NCI-H2081 treated with DMSO at 0.1 percent for 48 hours (cell line): ENCODE measurements around the gene ENOX1.

Experiments
- DNase-seq: peaks from one replicate; lab custom pipeline; 2025; lab: John Stamatoyannopoulos, UW

The ENOX1 gene

DNA sequence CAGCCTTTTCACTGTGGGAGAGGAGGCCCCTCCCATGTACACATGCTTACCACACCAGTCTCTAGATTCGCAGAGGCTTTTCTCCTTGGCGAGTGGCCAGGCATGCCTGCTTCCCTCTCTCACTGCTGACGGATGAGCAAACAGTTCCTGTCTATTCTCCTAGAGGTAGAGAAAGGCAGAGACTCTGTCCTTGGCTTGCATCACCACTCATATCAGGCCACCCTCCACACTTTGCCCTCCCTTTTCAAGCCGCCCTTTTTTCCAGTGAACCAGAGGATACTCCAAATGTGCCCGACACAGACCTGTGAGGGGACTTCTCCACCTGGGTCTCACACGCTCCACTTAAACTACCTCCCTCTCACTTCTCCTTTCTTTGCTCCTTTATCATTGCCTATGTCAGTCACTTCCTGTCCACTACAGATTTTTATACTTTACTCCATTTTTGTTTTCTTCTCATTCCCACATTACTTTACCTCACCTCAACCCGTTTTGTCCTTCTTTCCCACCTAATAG lies 478.8 kb downstream of the ENOX1 start:
- DNase-seq = peak; percentile 52

DNA sequence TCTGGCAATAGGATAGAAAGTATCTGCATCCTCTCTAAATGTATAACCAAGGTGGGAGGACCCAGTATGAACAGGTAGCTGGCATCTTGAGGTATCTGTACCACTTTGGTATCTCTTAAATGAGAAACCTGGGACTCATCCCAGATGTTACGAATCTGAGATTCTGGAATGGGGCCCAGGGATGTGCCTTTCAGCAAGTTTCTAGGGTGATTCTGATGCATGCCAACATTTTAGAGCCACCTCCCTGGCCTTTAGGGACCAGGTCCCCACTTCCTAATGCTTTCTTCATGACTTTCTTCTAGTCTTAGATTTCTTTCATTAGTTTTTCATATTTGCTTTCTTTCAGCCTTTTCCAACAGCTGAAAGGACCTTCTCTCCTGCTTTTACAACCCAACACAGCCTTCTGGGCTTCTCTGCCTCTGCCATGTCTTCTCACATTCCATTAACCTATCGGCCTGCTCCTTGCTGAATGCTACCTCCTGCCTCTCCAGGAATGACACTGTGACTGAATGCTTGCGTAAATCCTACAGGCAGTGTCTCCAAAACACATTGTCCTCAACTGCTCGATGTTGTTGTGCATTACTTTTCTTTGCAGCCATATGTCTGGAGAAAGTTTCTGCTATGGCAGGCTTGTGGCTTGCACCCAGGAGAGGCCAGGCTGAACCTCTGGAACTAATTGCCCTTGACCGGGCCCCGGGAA lies 479.4 kb downstream of the ENOX1 start:
- no peak for DNase-seq

DNA sequence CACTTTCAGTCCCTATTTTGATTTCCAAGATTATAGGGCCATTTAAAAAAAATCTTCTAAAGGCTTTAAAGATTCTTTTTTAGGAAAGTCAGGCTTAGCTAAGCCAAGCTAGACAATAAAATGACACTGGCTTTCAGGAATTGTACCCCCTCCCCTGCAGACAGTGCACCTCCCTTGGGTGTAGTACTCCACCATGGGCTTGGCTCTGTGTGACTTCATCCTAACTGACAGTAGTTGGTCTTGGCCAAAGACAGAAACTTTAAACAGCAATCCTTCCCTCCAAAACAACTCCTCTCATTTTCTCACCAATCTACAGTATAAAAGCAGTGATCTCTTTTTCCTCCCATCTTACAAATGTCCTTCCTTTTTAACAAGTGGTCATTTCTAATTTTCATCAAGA lies 480.4 kb downstream of the ENOX1 start:
- DNase-seq = no peak

DNA sequence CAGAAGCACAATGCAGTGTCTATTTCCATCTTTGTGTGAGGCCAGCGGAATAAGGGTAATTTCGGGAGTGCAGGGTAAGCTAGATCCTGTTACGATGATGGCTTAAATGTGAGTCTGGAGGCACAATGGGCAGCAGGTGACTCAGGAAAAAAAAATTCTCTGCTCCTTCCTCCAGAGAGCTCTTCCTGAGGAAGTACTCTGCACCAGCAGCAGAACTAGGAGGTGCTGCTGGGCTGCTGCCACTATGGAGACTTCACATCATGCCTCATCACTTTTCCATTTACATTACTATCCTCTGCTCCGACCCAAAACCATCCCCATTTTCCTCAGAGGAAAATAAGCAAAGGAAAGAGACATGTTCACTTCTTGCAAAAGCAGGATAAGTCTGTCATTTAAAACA lies 481.4 kb downstream of the ENOX1 start:
- DNase-seq = no peak

DNA sequence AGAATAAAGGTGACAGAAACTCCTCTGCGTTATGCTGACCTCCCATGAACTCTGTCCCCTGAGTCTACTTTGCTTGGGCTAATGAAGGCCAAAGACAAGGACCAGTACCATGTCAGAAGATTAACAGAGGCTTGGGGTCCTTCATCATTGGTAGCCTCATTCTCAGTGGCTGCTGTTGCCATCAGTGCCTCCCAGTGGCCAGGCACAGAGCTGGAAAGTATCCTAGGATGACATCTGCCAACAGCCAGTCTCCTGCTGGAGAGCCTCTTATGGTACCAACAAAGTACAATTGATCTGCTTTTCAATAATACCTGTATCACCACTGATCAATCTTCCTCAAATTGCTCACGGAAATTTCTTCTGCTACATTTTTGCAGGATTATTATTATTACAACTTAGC lies 481.8 kb downstream of the ENOX1 start:
- DNase-seq = no peak

DNA sequence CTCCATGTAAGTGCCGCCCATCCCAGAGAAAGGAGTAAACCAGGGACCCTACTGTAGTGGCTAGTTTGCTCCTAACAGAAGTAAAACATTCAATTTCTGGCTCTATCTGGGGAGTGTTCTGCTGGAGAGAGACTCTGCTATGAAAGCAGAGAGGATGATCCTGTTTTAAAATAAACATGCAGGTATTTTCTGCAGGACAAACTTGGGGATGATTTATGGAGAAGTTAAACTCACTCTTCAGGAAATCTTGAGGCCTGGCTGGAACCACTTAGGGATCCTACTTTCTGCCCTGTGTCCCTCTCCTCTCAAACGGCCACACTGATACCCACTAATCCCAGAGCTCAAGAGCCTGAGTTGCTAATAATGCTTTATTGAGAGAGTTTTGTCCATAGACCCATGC lies 482.3 kb downstream of the ENOX1 start:
- no peak for DNase-seq

DNA sequence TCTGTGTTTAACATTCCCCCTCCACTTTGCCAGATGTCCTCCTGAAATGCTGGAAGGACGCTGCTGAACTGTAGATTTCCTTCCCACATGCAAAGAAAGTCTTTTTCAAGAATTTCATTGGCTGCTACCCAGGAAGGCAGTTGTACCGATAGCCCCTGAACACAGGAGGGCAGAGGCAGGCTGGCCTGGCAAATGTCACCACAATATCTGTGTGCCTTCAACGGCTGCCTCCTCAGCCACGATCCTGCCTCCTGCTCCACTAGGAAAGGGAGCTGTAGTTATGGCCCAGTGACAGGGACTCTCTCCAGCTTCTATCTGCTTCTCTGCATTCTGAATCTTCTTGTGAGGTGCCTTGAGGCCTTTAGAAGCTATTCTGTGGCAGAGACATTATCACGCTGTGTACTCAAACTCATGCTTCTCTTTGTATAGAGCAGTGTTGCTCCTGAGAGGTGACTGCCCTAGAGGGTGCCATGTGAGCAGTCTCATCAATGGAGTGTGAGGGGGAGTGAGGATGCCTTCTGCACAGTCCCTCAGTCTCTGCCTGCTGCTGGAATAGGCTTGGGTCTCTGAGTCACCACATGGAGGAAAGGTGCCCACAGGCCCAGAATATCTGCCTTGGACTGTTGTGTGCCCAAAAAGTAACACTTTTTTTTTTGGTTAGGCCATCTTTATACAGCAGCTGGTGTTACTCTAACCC lies 483.6 kb downstream of the ENOX1 start:
- DNase-seq = no peak

DNA sequence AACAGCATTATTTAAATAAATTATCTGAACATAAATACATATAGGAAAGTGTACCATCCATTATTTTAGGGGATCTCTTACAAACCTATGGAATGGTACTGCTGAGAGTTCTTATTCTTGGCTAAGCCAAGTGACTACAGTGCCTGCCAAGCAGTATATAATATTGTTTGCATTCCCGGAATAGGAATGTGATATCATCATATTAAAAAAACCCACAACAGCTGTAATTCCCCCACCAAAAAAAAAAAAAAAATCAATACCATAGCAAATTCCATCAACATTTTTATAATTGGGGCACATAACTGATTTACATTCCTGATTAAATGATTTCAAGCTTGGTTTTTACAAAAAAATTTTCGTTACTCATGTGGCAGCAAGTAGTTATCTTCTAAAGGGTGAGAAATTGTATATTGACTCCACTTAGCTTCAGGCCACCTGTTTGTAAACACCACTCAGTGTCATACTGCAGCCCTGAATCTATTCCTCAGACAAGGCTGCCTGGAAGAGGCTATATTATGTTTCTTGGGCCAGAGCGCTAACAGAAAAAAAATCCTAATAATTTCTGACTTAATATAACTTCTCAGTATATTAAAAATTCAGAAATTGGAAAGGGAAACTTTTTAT lies 485.3 kb downstream of the ENOX1 start:
- DNase-seq = no peak

DNA sequence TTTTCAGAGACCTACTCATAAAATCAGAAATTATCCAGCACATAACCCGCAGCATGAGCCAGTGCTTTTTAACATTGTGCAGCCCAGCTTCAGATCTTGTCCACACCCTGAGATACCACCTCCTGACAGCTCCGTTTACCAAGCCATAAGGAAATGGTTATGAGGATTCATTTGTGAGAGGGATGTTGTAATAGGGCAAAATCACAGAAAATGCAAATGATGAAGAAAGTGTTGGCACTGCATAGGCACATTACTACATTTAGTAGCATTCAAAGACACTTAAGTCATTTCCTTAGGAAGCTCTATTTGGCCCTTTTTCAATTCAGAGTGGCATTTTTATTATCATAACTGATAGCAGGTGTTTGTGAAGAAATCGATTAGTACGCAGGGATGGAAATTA lies 485.9 kb downstream of the ENOX1 start:
- DNase-seq = no peak

DNA sequence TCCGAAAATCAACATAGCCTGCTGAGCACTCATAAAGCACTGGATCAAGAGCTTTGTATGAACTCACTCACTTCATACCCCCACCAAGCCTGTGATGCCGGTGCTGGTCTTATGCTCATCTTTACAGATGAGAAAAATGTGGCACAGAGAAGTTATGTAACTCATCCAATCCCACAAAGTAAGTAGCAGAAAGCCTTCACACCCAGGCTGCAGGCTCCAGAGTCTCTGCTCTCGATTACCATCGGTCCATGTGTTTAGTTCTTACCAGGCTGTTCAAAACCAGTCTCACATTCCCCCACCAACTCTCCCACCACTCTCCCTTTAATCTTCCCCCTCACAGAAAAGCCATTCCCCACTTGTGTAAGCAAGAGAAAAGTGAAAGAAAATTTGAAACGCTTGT lies 487.4 kb downstream of the ENOX1 start:
- no peak for DNase-seq

DNA sequence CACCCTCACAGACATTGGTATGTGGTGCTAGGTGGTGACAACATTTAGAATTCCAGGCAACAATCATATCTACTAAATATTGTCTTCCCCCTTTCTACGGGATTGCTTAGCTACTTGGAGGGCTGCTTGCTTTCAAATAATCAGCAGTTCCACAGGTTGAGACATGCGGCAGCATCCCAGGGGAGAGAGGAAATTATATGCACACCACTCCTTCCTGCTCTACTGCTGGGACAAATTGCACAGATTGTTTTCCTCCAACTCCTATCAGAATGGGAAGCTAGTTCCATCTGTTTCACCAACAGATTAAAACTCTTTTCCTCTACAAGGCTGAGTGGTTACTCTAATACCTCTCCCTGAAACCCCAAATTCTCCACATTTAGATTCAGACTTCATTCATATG lies 488.0 kb downstream of the ENOX1 start:
- peak; percentile 56 for DNase-seq

DNA sequence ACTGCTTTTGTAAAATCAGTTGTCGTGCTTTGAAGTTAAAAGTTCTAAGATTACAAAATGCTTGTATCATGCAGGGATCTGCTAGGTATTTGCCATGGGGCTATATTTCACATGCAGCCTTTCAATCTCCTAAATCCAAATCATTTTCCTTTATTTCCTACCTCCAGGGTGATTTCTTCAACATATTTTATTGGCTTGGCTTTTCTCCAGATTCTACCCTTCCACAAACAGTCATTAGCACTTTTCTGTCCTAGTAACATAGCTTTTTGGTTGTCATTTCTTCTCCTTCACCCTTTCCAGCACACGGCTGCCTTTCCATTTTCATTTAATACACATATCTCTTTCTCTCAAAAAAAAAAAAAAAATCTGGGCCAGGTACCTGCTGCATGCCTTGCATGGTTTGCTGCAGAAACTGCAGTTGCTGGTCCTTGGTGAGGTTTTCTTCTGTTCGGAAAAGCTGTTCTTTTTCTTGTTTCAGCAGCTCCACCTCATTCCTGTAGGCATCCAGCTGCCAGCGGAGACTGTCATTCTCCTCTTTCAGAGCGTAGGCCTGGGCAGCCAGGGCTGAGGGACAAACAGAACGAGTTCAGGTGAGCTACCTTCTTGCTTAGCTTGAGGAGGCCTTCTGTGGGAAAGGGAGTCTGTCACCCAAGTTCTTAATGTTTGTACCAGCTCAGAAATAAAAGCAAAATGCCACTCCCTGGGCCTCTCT lies 488.6 kb downstream of the ENOX1 start:
- no peak for DNase-seq

DNA sequence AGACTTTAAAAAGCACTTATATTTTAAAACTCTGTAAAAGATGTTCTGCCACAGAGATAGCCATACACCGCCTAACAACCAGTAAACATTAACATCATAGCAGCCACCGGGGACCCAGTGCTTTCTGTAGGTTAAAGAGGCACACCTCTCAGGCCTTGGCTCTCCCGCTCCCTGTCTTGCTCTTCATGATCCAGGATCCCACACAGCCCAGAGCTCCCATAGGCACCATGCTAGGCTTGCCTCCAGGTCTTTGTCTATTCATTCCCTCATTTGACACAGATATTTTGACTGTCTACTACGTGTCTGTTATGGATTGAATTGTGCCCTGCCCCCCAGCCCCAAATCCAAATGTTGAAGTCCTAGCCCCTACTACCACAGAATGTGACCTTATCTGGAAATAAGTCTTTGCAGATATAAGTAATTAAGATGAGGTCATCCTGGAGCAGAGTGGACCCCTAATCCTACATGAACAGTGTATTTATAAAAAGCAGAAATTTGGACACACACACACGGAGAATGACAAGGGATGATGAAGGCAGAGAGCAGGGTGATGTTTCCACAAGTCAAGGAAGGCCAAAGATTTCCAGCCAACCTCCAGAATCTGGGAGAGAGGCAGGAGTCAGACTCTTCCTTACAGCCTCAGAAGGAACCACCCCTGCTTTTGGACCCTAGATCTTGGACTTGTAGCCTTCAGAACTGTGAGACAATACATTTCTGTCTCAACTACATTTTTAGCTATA lies 490.8 kb downstream of the ENOX1 start:
- DNase-seq = no peak

DNA sequence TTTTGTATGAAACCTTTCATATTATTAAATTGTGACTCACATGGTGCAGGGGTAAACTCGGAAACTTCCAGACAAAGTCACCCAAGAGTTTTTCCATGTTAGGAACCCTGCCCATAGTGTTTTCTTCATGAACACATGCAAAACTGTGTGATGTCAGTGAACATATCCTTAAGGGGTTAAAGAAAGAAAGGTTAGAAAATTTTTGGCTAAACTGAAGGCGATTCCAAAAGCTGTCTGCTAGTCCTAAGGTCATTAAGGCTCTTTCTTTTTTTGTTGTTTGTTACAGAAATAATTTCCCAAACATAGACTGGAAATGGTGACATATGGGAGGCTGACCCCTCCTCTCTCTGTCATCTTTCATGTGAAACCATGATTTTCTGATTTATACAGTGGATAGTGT lies 491.5 kb downstream of the ENOX1 start:
- DNase-seq = no peak

DNA sequence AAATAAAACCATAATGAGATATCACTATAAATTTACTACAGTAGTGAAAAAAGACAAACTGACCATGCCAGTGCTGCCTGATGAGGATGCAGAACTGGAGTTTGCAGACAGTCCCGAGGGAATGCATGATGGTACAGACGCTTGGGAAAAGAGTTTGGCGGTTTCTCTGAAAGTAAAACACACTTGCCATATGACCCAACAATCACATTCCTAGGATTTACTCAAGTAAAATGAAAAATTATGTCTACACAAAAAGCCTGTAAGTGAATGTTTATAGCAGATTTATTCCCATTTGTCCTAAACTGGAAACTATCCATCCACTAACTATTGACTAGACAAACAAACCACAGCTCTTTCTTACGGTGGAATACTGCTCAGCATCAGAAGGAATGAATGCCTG lies 492.4 kb downstream of the ENOX1 start:
- DNase-seq = no peak

DNA sequence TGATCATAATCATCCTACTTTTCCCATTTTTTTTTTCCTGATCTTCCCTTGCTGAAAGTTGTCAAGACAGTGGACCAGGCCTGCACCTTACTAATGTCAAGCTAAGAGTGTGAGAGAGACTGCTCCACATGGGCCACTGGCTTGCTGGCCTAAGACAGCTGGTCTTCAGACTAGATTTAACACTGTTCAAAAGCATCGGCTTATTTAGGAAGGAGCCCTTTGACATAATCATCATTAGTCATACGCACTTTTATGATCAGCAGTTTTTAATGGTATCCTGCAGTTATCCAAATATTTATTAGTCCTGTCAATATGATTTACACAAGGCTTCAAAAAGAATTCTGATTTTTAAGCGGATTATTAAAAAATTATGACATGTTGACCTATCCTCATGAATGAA lies 492.8 kb downstream of the ENOX1 start:
- DNase-seq = no peak

DNA sequence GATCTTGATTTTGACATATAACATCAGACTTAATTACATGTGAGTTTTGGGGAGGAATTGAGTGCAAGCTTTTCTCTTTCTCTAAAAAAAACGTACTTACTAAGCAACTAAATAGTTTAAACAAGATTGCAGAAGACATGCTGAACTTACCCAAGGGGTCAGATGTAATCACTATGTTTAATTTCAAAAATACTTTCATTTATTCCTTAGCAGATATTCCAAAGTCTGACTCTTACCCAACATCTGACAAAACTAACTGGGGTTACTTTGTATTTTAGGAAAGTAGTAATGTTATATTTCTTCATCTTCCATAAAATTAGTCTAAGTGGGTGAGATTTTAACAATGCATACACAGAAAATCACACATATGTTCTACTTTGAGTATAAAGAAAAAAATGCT lies 493.2 kb downstream of the ENOX1 start:
- no peak for DNase-seq

DNA sequence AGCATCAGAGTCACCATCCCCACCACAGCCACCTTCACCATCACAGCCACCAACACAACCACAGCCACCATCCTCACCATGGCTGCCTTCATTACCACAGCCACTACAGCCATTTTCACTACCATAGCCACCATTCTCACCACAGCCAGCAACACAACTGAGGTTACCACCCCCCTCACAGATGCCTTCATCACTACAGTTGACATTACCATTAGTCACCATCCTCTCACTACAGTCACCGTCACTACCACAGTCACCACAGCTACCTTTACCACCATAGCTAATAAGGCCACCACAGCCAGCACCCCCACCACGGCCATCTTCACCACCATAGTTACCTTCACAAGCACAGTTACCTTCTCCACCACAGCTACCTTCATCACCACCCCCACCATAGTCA lies 493.8 kb downstream of the ENOX1 start:
- DNase-seq = no peak

DNA sequence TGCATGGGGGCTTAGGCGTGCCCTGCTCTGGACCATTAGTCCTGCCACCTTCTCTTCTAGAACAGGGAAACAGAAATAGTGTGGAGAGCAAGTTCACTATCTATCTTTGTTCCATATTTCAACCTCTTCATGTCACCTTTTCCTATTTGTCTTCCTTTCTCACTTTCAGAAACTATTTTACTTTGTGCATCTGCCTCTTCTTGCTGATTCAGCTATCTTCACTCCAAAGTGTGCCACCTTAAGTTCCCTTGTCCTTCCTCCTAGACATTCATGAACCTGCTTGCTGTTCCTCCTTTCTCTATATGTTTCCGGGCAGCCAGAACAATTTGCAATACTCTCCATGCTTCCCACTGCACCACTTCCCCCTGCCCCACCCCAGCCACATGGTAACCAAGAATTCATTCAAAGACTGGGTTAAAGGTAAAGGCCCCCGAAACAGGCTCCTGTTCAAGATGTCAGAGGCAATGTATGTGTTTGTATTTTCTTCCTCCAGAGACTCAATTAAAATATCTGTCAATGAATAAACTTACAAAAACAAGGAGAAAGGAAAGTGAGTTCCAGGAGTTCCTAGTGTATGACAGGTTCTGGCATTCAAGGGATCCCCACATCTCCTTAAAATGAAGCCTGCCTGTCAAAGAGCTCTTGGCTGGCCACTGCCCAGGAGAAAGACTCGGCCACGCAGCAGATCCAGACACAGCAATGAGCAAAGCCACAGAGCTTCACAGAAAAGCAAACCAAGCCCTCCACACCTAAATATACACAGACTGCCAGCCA lies 495.3 kb downstream of the ENOX1 start:
- DNase-seq = no peak

DNA sequence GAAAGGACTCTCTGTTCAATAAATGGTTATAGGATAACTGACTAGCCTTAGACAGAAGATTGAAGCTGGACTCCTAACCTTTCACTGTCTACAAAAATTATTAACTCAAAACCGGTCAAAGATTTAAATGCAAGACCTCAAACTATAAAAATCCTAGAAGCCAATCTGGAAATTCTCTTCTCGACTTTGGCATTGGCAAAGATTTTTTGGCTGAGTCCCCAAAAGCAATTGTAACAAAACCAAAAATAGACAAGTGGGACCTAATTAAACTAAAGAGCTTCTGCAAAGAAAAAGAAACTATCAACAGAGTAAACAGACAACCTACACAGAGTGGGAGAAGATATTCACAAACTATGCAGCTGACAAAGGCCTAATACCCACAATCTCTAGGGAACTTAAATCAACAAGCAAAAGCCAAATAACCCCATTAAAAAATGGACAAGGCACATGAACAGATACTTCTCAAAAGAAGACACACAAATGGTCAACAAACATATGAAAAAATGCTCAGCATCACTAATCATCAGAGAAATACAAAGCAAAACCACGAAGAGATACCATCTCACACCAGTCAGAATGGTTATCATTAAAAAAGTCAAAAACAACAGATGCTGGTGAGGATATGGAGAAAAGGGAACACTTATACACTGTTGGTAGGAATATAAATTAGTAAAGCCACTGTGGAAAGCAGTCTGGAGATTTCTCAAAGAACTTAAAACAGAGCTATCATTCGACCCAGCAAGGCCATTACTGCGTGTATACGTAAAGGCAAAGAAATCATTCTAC lies 497.1 kb downstream of the ENOX1 start:
- no peak for DNase-seq
